Naive thymus-derived CD8-positive, alpha-beta T cell (primary cell): ENCODE results near the gene VSX1. TPM values are rescaled to one million over a fixed set of nuclear protein-coding genes. Genes with fewer than 3 reads are reported as not detected.

Experiments
- ATAC-seq, 2 donors: fragments of 150-1000 bp; cut with Tn5 transposase in 1 of 2; sonication (Bioruptor Pico), chemical (Tn5 transposase) in 1 of 2; 1 replicate in 1 of 2; 2 replicates in 1 of 2; pipeline ENCODE4 v1.10.0; 2021; ENCODE audit warnings: mild to moderate bottlenecking in 2 of 2, moderate library complexity in 2 of 2
- POLR2A ChIA-PET: fragments of 350-600 bp; sonication (Branson Sonifier 250); formaldehyde crosslinking; loops from one replicate; lab custom pipeline; 2021; ENCODE audit warnings: antibody characterized with exemption; lab: Charles Lee
- DNase-seq, 10 donors: peaks; one replicate each; pipeline versions ENCODE4 v3.0.0 to v3.0.0-alpha.2; 2020 to 2022
- H3K27ac Mint-ChIP-seq, 10 donors: one replicate each; pipeline ENCODE4 v1.8.0; 2020 to 2022; ENCODE audit warnings: mild to moderate bottlenecking in 10 of 10, mixed read lengths in 10 of 10, moderate library complexity in 4 of 10, inconsistent platforms in 1 of 10
- H3K27me3 Mint-ChIP-seq, 5 donors: one replicate each; pipeline ENCODE4 v1.8.0; 2021 to 2022; ENCODE audit warnings: mixed read lengths in 5 of 5
- H3K36me3 Mint-ChIP-seq, 3 donors: one replicate each; pipeline ENCODE4 v1.8.0; 2020 to 2022; ENCODE audit warnings: mixed read lengths in 3 of 3, mild to moderate bottlenecking in 2 of 3, inconsistent platforms in 1 of 3
- H3K4me1 Mint-ChIP-seq, 4 donors: one replicate each; pipeline ENCODE4 v1.8.0; 2021 to 2022; ENCODE audit warnings: mixed read lengths in 4 of 4
- H3K4me3 Mint-ChIP-seq, 10 donors: one replicate each; pipeline ENCODE4 v1.8.0; 2020 to 2022; ENCODE audit warnings: mild to moderate bottlenecking in 10 of 10, mixed read lengths in 10 of 10, moderate library complexity in 6 of 10, inconsistent platforms in 1 of 10
- H3K9me3 Mint-ChIP-seq, 9 donors: one replicate each; pipeline ENCODE4 v1.8.0; 2020 to 2022; ENCODE audit warnings: mixed read lengths in 9 of 9, mild to moderate bottlenecking in 3 of 9, inconsistent platforms in 1 of 9, moderate library complexity in 1 of 9
- polyA plus RNA-seq, 3 donors: library from polyadenylated mRNA; unstranded; fragments of 300-500 nt; fragmentation: Illumina TruSeq; gene quantifications; one replicate each; pipeline ENCODE4 v1.2.3, GENCODE V29; 2021
- total RNA-seq, 8 experiments: library from RNA in 2 of 8; stranded (reverse) in 2 of 8; gene quantifications; one replicate each; pipeline ENCODE4 v1.2.3 and lab custom pipeline; 2021 to 2026

VSX1 gene
- total and polyA plus RNA-seq, 5 experiments from 2014 or later: not detected

DNA sequence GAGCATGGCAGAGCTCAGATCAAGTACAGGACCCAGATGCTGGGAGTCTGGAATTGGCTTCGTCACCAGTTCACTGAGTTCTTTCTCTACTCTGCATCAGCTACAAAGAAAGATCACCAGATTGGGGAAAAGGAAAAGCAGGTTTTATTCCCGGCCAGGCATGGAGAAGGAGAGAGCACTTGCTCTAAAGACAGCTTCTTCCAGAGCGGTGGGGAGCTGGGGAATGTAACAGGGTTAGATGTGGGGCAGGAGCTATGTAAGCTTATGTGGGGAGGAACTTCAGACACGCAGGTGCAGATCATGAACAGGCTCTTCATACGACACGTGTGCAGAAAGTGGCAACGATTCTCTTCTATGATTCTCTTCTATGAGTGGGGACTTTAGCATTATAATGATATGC is 19.1 kb downstream of the VSX1 start:
- POLR2A ChIA-PET: interaction anchor here (1.2 to 4.5 kb wide), 2 partner anchors 67 to 70 kb away, joined by 3 to 24 read pairs; partner anchors contain the start of gene APMAP
- ATAC-seq (no peak), DNase-seq (no peak)
- Mint-ChIP-seq H3K9me3 (no peaks in the 10 kb centered on the region), H3K36me3 (no peaks in the 10 kb centered on the region), H3K27ac (peak overlapping the region in 1 of 10 donors; percentile 17), H3K27me3 (peaks cover 0 to 8% (median 0%) of the 10 kb centered on the region in 5 donors), H3K4me3 (no peak overlapping the region), H3K4me1 (peaks cover 4 to 31% (median 18%) of the 10 kb centered on the region in 4 donors)

DNA sequence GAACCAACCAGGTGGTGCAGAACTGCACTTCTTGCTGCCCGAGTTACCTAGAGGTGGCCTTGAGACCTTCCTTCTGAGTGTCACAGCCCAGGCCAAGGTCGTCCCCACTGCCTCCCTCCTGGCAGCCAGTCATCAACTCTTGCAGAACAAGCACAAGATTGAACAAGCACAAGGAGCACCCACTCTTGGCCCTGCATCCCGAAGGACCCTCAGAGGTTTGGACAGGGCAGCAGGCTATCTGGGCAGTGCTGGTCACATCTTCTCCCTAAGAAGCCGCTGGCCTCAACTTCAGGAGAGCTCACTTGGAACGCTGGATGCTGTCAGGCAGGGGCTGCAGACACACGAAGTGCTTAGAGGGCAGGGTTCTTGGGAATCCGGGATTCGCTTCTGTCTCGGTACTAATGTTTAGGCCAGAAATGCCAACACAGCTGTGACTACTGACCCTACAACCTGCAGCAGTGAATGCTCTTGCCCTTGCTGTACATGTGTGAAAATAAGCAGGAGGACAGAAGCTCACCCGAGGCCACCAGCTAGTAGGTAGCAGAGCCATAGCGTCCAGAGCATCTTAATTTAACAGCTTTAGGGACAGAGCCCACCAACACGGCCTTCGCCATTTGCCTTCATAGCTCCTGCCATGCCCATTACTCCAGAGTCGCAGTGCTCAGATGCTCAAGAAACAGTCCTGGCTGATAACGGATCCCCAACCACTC is 20.0 kb downstream of the VSX1 start:
- peaks cover 0 to 8% (median 0%) of the 10 kb centered on the region in 5 donors for H3K27me3 Mint-ChIP-seq
- ATAC-seq (no peak), DNase-seq (peak in 1 of 10 donors; percentile 58)
- no peaks in the 10 kb centered on the region for H3K9me3 Mint-ChIP-seq
- peaks cover 4 to 31% (median 18%) of the 10 kb centered on the region in 4 donors for H3K4me1 Mint-ChIP-seq
- H3K36me3 Mint-ChIP-seq: no peaks in the 10 kb centered on the region
- peak overlapping the region in 3 of 10 donors; percentile 2 to 94 (median 37) for H3K27ac Mint-ChIP-seq
- peak overlapping the region in 1 of 10 donors; percentile 45 for H3K4me3 Mint-ChIP-seq
- POLR2A ChIA-PET: interaction anchor here (1.2 to 4.5 kb wide), 2 partner anchors 66 to 69 kb away, joined by 3 to 24 read pairs; partner anchors contain the start of gene APMAP

DNA sequence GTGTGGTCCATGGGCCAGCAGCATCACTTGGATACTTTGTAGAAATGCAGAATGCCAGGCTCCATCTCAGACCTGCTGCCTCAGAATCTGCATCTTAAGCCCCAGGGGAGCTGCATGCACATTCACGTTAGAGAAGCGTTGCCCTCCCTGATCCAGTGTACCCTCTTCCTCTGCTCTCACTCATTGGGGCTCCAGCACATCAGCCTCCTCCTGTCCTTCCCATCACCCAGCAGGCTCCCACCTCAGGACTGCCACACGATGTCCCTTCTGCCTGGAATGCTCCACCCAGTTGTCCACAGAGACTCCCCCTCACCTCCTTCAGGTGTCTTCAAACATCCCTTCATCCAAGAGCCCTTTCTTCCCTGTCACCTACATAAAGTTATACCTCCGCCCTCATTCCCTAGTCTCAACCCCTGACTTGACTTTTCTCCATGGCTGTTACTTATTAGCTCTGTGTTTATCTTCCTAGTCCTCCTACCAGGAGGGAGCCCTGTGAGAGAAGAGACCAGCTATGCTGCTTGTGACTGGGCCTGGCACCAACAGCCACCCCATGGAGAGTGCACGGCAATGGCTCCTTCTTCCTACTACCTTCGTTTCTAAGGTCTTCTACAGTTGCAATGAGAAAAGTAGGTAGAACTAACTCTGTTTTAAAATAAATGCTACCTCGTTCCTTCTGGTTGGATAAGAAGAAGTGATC is 20.7 kb downstream of the VSX1 start:
- H3K27me3 Mint-ChIP-seq: peaks cover 0 to 7% (median 0%) of the 10 kb centered on the region in 5 donors
- peak in 1 of 10 donors; percentile 36 for DNase-seq
- no peak for ATAC-seq
- H3K36me3 Mint-ChIP-seq: no peaks in the 10 kb centered on the region
- peak overlapping the region in 9 of 10 donors; percentile 23 to 94 (median 52) for H3K27ac Mint-ChIP-seq
- H3K4me3 Mint-ChIP-seq: peak overlapping the region in 3 of 10 donors; percentile 44 to 48 (median 45)
- POLR2A ChIA-PET: no interaction called here
- peaks cover 6 to 33% (median 23%) of the 10 kb centered on the region in 4 donors for H3K4me1 Mint-ChIP-seq
- no peaks in the 10 kb centered on the region for H3K9me3 Mint-ChIP-seq

DNA sequence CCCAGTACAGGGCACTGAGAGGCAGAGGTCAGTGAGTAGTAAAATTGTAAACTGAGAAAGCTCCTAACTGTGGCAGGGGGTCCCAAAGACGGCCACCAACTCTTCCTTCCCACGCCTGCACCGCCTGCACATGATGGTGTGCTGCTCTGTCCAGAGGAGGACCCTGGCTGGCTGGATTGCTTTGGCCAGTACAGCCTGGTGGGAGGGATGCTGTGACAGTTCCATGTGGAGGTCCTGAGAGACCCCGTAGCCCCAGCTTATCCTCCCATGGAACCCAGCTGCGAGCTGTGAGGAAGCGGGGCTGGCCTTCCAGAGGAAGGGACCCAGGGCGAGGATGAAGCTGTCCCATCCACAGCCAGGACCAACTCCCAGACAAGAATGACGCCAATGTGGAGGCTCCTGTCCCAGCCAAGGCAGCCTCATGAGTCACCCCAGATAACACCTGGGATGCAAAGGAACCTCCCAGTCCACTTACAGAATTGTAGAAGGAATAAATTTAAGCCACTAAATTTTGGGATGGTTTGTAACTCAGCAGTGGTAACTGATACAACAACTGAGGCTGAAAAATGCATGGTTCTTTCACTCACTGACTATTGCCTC is 22.0 kb downstream of the VSX1 start:
- Mint-ChIP-seq H3K27ac (peak overlapping the region in 8 of 10 donors; percentile 8 to 96 (median 94)), H3K9me3 (no peaks in the 10 kb centered on the region), H3K27me3 (no peaks in the 10 kb centered on the region), H3K36me3 (peaks cover 0 to 2% (median 0%) of the 10 kb centered on the region in 3 donors), H3K4me1 (peaks cover 10 to 39% (median 29%) of the 10 kb centered on the region in 4 donors), H3K4me3 (peak overlapping the region in 4 of 10 donors; percentile 6 to 90 (median 42))
- no peak for ATAC-seq
- POLR2A ChIA-PET: interaction anchor here (1.3 to 4.8 kb wide), 4 partner anchors 16 to 136 kb away, joined by 3 to 83 read pairs (median 35); partner anchors contain the start of genes APMAP and ENTPD6
- DNase-seq: peak in 1 of 10 donors; percentile 52

GRCh38 chr20:25058847-25059810 is 22.8 kb downstream of the VSX1 start:
- Mint-ChIP-seq H3K27me3 (no peaks in the 10 kb centered on the region), H3K4me3 (peak overlapping the region; percentile 69 to 90 (median 82)), H3K36me3 (peaks cover 0 to 6% (median 0%) of the 10 kb centered on the region in 3 donors), H3K9me3 (no peaks in the 10 kb centered on the region), H3K4me1 (peaks cover 19 to 47% (median 37%) of the 10 kb centered on the region in 4 donors), H3K27ac (peak overlapping the region; percentile 84 to 96 (median 94))
- POLR2A ChIA-PET: interaction anchor here (1.2 to 4.8 kb wide), 13 partner anchors 13 to 1701 kb away, joined by 3 to 83 read pairs (median 12); partner anchors contain the start of genes APMAP, ENTPD6 and PYGB
- DNase-seq: peak in 5 of 10 donors; percentile 24 to 58 (median 35)
- no peak for ATAC-seq

DNA sequence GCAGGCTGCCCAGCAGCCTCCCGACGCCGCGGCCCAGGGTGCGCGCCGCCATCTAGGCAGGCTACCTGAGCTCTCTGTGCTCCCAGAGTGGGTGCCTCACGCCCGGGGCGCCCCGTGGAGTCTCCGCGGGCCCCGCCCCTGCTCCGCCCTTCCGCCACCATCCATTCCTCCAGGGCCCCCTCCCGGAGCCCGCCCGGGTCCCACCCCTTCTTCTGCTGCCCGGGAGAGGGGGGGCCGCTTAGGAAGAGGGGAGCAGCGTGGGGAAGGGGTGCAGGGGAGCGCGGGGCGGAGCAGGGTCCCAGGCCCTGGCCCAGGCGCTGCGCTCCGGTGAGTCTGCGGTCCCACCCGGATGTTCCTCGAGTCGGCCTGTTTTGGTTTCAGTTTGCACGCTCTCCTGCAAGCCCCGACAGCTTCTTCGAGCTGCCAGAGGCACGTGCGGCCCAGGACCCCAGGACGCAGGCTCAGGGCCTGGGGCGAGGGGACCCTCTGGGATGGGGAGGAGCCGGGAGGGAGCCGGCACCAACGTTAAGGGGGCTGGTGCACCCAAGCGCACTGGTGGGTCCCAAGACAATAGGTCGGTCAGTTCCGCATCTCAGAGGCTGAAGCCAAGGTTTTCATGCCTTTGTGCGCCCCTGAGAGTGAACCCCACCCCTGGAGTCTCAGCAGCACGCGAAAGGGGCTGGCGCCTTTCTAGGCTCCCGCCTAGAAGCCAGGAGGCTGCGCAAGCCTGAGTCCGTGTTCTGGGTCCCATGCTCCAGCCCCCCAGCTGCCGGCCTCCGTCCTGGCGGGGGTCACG is 23.7 kb downstream of the VSX1 start, which contains the start of gene ACSS1:
TSS of gene ACSS1 (minus strand) at position 89 of the 796 bp plus-strand sequence. CDS start at position 52, 37 bp downstream.
- peaks cover 0 to 6% (median 0%) of the 10 kb centered on the region in 3 donors for H3K36me3 Mint-ChIP-seq
- peak within 1 kb of the TSS; percentile 87 to 96 (median 94) for H3K27ac Mint-ChIP-seq
- H3K27me3 Mint-ChIP-seq: no peaks in the 10 kb centered on the region
- peaks cover 26 to 56% (median 46%) of the 10 kb centered on the region in 4 donors for H3K4me1 Mint-ChIP-seq
- H3K4me3 Mint-ChIP-seq: peak within 1 kb of the TSS; percentile 82 to 93 (median 87)
- DNase-seq: peak; percentile 59 to 87 (median 76)
- ATAC-seq: peak; percentile 72 to 73
- H3K9me3 Mint-ChIP-seq: no peaks in the 10 kb centered on the region
- POLR2A ChIA-PET: interaction anchor here (0.7 to 4.8 kb wide), 21 partner anchors 7 to 1709 kb away, joined by 3 to 83 read pairs (median 6); partner anchors contain the start of genes APMAP, ENTPD6, GINS1 and PYGB

DNA sequence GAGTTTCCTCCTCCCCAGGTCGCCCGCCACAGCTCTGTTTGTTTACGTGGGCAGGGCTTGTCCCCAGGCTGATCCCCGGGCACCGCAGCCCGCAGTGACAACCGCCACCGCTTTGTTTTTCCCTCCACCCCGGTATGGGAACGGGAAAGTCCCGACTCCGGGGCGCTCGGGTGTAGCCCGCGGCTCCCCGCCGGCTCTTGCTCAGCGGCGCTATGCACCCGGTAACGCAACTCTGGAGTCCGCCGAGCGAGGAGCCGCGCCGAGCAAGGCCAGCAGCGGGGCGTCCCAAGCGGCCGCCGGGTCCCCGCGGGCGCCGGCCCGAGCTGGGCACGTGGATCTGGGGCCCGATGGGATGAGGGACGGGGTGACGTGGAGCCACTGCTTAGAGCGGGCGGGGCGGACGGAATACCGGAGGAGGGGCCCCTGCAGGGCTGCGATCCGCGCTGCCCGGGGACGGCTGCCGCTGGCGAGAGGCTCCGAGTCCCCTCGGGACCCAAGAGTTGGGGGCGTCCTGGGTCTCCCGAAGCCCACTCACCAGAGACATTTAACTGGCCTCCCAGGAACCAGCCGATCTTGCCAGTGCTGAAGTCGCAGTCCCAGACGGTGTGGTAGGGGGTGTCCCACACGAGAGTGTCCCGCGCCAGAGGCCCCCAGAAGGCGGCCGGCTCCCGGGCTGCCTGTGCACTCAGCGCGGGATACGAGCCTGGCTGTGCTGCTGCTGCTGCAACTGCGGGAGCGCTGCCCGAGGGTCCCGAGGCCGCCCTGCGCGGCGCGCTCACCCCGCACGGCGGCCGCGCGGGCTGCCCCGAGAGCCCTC is 24.5 kb downstream of the VSX1 start:
- peak overlapping the region; percentile 86 to 96 (median 92) for H3K27ac Mint-ChIP-seq
- H3K36me3 Mint-ChIP-seq: peaks cover 0 to 6% (median 0%) of the 10 kb centered on the region in 3 donors
- peaks cover 27 to 58% (median 53%) of the 10 kb centered on the region in 4 donors for H3K4me1 Mint-ChIP-seq
- peak; percentile 59 to 86 (median 78) for DNase-seq
- no peaks in the 10 kb centered on the region for H3K27me3 Mint-ChIP-seq
- H3K9me3 Mint-ChIP-seq: no peaks in the 10 kb centered on the region
- peak; percentile 56 to 59 for ATAC-seq
- peak overlapping the region; percentile 82 to 93 (median 87) for H3K4me3 Mint-ChIP-seq
- POLR2A ChIA-PET: interaction anchor here (0.7 to 4.8 kb wide), 23 partner anchors 8 to 1708 kb away, joined by 3 to 83 read pairs (median 6); partner anchors contain the start of genes APMAP, ENTPD6, GINS1 and PYGB

- ATAC-seq (no peak), DNase-seq (no peak)
- POLR2A ChIA-PET: interaction anchor here (0.8 to 4.8 kb wide), 16 partner anchors 8 to 1029 kb away, joined by 3 to 83 read pairs (median 8); partner anchors contain the start of genes APMAP, ENTPD6 and PYGB
- H3K4me3 Mint-ChIP-seq: peak overlapping the region; percentile 82 to 93 (median 87)
- no peaks in the 10 kb centered on the region for H3K9me3 Mint-ChIP-seq
- no peaks in the 10 kb centered on the region for H3K27me3 Mint-ChIP-seq
- peak overlapping the region; percentile 86 to 96 (median 92) for H3K27ac Mint-ChIP-seq
- H3K36me3 Mint-ChIP-seq: peaks cover 0 to 6% (median 0%) of the 10 kb centered on the region in 3 donors
- H3K4me1 Mint-ChIP-seq: peaks cover 29 to 64% (median 60%) of the 10 kb centered on the region in 4 donors
These were observed 25.2 kb downstream of the VSX1 start for GRCh38 chr20:25056690-25057233.

GRCh38 chr20:25055711-25056495 is 26.0 kb downstream of the VSX1 start:
- POLR2A ChIA-PET: interaction anchor here (1.2 to 4.8 kb wide), 4 partner anchors 12 to 192 kb away, joined by 3 to 83 read pairs (median 31); partner anchors contain the start of genes APMAP and PYGB
- H3K9me3 Mint-ChIP-seq: no peaks in the 10 kb centered on the region
- peaks cover 0 to 8% (median 0%) of the 10 kb centered on the region in 3 donors for H3K36me3 Mint-ChIP-seq
- ATAC-seq: no peak
- H3K4me1 Mint-ChIP-seq: peaks cover 33 to 72% (median 68%) of the 10 kb centered on the region in 4 donors
- H3K27me3 Mint-ChIP-seq: no peaks in the 10 kb centered on the region
- H3K4me3 Mint-ChIP-seq: peak overlapping the region; percentile 82 to 93 (median 87)
- H3K27ac Mint-ChIP-seq: peak overlapping the region; percentile 86 to 96 (median 92)
- DNase-seq: peak in 1 of 10 donors; percentile 28
